GM18519 (cell line): ENCODE measurements around the gene LRRTM3.

Experiments
- ATAC-seq: cut with Tn5 transposase; IDR thresholded peaks from one replicate; pipeline ENCODE4 v1.9.1; 2021; ENCODE audit warnings: mild to moderate bottlenecking, moderate library complexity; ENCODE audit not compliant: unreplicated experiment, low FRiP score

LRRTM3 gene

GRCh38 chr10:67011480-67011879 is 85.6 kb downstream of the LRRTM3 start:
- no peak for ATAC-seq

DNA sequence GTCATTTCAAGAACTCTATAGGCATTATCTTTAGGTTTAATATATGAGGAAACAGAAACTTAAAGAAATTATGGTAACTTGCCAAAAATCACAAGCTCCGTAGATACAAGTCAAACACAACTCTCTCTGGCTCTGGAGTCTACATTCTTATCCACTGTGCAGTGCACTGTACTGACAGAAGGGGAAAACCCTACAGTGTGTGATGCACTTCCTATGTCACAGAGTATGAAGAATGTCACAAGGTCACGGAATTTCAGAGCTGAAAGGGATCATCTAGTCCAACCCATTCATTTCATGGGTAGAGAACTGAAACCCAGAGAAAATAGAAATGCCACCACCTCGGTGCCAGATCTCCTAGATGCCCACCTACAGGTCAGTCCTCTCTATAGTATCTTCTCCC is 86.1 kb downstream of the LRRTM3 start:
- ATAC-seq: no peak

- ATAC-seq: no peak
Observed at GRCh38 chr10:67015225-67015624, 89.4 kb downstream of the LRRTM3 start.

GRCh38 chr10:67017218-67017617 is 91.4 kb downstream of the LRRTM3 start:
- no peak for ATAC-seq

DNA sequence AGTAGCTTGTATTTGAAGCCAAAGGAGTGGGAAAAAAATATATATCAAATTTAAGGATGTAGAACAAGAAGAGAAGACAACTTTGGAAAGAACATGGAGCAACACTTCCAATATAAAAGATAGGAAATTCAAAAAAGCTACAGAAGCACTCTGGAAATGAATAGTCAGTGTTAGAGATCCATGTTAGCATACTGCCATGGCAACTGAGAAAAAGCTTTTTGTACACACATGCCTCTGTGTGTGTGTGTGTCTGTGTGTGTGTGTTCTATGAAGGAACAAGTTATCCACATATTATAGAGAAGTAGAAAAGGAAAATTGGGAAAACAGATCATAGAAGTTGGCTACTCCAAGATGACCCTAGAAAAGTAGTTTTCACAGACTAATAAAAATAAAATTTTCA is 96.3 kb downstream of the LRRTM3 start:
- ATAC-seq: no peak

DNA sequence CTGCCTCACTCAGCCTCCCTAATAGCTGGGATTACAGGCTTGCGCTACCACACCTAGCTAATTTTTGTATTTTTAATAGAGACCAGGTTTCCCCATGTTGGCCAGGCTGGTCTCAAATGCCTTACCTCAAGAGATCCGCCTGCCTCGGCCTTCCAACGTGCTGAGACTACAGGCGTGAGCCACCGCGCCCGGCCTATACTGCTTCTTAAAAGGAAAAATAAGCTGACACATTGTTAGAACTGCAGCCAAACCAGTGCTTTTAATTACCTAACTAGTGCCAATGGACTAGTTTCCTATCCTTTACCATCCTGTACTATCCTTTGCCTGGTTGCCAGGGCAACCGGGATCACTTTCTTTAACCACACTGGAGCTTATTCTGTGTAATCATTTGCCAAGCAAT is 108.0 kb downstream of the LRRTM3 start:
- no peak for ATAC-seq

GRCh38 chr10:67036808-67037207 is 111.0 kb downstream of the LRRTM3 start:
- ATAC-seq: no peak

DNA sequence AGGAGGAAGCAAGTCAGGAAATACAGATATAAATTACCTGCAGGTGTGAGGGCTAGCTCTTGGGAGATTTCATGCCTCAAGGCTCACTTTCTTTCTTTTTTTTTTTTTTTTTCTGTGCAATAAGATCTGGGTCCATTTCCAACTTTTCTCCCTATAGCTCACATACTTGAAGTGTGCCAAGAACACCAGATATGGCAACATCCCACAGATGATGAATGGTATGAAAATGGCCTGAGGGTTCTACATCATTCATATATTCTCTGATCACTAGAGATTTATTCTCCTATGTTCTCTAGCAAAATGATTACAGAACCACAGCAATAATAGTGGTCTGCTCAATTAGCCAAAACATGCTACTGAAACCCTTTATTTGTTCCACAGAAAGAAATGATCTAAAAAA is 117.2 kb downstream of the LRRTM3 start:
- ATAC-seq: no peak

GRCh38 chr10:67045404-67045803 is 119.6 kb downstream of the LRRTM3 start:
- ATAC-seq: no peak

DNA sequence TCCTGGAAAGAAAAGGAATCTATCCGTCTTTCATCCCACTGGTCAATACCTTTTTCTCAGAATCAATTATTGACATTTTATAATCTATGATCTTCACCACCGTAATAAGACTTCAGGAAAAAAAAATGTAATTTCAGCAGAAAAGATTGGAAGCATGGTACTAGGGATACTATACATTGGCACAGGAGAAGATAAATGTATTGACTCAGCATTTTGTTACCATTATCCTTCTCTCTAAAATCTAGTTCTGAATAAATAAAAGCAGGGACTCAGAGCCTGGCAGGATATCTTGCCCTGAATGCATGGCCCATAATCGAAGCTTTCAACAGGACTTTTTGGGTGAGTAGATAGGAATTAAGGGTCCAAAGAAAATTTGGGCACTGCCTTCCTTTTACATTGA is 120.7 kb downstream of the LRRTM3 start:
- ATAC-seq: no peak

DNA sequence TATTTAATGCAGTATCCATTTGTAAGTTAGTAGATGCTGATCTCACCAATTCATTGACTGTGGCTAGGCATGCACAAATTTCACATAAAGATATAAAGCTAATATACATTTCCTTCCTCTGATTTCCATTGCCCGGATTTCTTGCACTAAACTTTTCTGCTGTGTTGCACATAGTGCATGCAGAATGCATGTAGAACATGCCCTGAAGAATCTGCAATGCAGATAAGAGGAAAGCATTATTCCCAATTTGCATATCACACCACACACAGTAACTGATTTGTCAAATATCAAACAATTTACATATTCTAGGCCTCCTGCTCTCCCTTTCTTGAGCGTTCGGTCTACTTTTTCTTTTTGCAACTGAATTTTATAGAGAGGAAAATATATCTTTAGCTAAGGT is 124.2 kb downstream of the LRRTM3 start:
- no peak for ATAC-seq

DNA sequence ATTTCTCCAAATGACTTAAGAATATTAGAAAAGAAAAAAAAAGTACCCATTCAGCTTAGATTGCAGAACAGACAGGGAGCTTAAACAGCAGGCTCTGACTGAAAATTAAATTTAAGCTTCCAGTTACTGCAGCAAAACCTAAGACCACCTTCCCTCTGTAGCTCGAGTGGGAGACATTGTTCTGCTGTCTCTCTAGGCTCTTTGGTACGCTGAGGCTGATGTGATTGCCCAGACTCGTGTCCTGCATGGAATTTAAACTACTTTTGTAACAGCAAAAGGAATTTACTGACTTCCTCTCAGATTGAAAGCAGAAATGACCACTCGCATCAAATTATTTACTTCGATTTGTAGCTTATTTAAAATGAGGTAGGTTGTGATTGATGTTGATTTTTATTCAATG is 124.6 kb downstream of the LRRTM3 start:
- no peak for ATAC-seq

DNA sequence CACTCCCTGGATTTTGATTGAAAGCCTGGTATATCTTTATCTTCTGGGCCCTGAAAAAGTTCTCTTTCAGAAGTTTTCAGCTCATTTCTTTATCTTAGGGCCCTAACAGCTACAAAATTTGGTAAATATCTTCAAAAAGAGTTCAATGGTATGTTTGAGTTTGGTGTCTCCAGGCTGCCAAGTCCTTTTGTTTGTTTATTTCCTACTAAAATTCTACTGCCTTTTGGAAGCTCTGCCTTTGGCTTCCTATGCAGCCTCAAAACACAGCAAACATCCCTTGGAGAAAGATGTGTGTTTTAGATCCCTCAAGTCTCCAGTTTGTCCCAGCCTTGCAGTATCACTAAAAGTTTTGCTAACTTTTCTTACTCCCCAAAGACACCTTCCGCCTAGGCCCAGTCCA is 146.8 kb downstream of the LRRTM3 start:
- no peak for ATAC-seq

DNA sequence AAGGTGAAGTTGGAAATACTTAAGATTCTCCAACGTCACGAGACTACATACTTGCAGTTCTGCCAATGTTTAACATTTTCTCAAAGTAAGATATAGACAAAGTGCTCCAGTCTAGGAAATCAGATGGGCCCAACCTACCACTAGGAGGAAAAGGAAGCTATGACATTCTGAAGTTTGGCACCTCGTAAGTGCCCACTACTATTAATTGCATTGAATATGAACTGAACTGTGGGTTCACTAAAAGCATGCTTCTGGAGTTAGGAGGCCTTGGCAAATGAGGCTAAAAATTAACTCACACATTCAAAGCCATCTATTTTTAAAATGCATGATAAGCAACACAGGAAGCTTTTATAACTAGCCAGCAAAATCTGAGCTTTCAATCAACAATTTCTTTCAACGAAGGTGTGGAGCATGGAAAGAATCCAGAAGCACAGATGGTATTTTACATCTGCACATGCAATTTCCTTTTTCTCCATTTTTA is 149.7 kb downstream of the LRRTM3 start:
- ATAC-seq: no peak

DNA sequence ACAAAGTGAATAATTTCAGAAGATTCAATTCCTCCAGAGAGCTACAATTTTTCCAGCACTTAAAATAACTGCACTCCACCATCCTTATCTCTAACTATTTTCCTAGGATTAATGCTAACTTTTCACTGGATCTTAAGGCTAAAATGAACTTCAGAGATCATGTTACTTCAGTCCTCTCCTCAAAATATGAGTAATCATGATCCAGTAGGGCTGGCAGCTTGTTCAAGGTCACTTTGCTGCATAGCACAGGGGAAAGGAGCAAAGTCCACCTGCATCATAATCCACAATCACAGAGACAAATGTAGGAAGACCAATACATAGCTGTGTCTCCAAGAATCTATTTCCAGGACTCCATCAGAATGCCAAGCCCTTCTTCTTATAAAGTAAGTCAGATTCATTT is 150.3 kb downstream of the LRRTM3 start:
- ATAC-seq: no peak

DNA sequence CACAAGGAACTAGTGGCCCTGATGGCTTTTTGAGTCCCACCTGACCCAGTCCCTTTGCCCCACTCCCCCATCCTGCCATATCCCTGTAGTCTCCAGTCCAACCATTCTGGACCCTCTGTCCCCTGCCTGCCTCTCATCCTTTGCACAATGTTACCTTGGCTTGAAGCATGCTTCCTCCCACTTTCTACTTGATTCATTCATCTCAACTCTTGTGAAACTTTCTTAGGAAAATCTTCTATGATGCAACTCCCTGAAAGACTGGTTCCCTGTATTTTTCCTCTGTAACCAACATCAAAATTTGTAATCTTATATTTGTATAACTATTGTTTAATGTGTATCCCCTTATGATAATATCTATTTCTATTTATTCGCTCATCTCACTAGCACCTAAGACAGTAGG is 151.5 kb downstream of the LRRTM3 start:
- no peak for ATAC-seq

GRCh38 chr10:67079126-67079525 is 153.3 kb downstream of the LRRTM3 start:
- ATAC-seq: no peak

- ATAC-seq: no peak
Observed at GRCh38 chr10:67086327-67087134, 160.7 kb downstream of the LRRTM3 start.

DNA sequence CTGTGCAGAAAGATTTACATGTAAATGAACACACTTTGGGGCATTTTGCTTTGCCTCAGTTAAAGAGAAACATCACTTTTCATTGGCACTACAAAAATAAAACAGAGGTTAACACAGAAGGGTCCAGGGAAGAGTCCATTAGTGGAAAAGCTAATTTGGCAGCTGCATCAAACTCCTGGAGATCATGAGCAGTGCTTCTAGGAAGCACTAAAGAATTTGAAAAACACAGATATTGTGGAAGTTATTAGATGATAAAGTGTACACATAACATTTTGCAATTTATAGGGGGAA is 161.2 kb downstream of the LRRTM3 start:
- ATAC-seq: no peak

- no peak for ATAC-seq
Observed at GRCh38 chr10:67088036-67088435, 162.2 kb downstream of the LRRTM3 start.

DNA sequence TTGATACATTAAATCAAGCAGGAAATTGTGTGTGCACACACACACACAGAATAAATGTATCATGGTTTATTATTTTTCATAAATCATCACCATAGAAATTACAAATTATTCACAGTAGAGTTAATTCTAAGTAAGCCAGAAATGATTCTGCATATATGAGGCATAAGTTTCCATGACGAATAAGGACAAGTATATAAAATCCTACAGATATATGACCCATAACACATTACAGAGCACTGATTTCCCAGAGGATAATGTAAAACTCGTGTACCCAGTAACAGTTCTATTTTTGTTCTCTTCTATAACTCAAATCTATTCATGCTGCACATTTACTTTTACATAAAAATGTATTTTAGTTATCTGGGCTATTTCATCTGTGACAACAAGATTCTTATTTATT is 169.7 kb downstream of the LRRTM3 start:
- no peak for ATAC-seq

- no peak for ATAC-seq
Observed at GRCh38 chr10:67098461-67098860, 172.6 kb downstream of the LRRTM3 start.

- no peak for ATAC-seq
Observed at GRCh38 chr10:67100951-67101350, 175.1 kb downstream of the LRRTM3 start.
